IMR-90 (cell line): ENCODE data around the gene POU2F1. TPM values are rescaled to one million over a fixed set of nuclear protein-coding genes. Genes with fewer than 3 reads are reported as not detected.

Source experiments
- ATAC-seq: fragments of 200-7000 bp; cut with Tn5 transposase; 2 replicates; pipeline ENCODE4 v1.9.1; 2020; ENCODE audit warnings: low read depth, mild to moderate bottlenecking, moderate library complexity
- BruUV-seq: library from RNA; stranded (reverse); fragments of 400-500 nt; replicated peaks from 2 replicates; lab custom pipeline; 2021; lab: Mats Ljungman, UMichigan
- CTCF ChIA-PET: fragments of 300-600 bp; formaldehyde crosslinking; extraction: SDS; loops from one replicate; lab custom pipeline; 2021; ENCODE audit warnings: antibody characterized with exemption; lab: Yijun Ruan, JAX
- POLR2A ChIA-PET: fragments of 300-600 bp; sonication (Branson Sonifier 250); formaldehyde crosslinking; loops from one replicate; lab custom pipeline; 2022; ENCODE audit warnings: antibody characterized with exemption; ENCODE audit not compliant: unreplicated experiment; lab: Charles Lee
- DNase-seq: peaks from one replicate; pipeline ENCODE4 v3.0.0; 2013
- H2AFZ ChIP-seq: replicated peaks from 2 replicates; pipeline ENCODE3; 2013; ENCODE audit warnings: low read length, mild to moderate bottlenecking; ENCODE audit not compliant: poor library complexity
- H2AK5ac ChIP-seq: 2 replicates; pipeline ENCODE4 v1.6.1; 2013; ENCODE audit warnings: low read depth, low read length, inconsistent platforms
- H2AK9ac ChIP-seq: replicated peaks from 2 replicates; pipeline ENCODE3; 2013; ENCODE audit warnings: mild to moderate bottlenecking, low read depth, low read length, moderate library complexity; ENCODE audit not compliant: poor library complexity
- H2BK120ac ChIP-seq: 2 replicates; pipeline ENCODE4 v1.6.1; 2013; ENCODE audit warnings: low read depth, low read length, inconsistent platforms
- H2BK15ac ChIP-seq: 3 replicates; pipeline ENCODE4 v1.6.1; 2013; ENCODE audit warnings: low read depth, low read length, inconsistent platforms
- H2BK20ac ChIP-seq: 2 replicates; pipeline ENCODE4 v1.6.1; 2013; ENCODE audit warnings: low read depth, mild to moderate bottlenecking, inconsistent platforms, low read length, moderate library complexity
- H2BK5ac ChIP-seq: 2 replicates; pipeline ENCODE4 v1.6.1; 2013; ENCODE audit warnings: mild to moderate bottlenecking, low read depth, low read length, inconsistent platforms; ENCODE audit not compliant: poor library complexity, severe bottlenecking
- H3K14ac ChIP-seq: replicated peaks from 2 replicates; pipeline ENCODE4 v1.6.1; 2013; ENCODE audit warnings: low read depth, low read length, inconsistent platforms
- H3K18ac ChIP-seq: 2 replicates; pipeline ENCODE4 v1.6.1; 2013; ENCODE audit warnings: low read depth, low read length, control low read depth
- H3K23ac ChIP-seq: 2 replicates; pipeline ENCODE4 v1.6.1; 2013; ENCODE audit warnings: low read depth, low read length, inconsistent platforms
- H3K27ac ChIP-seq: 2 replicates; pipeline ENCODE4 v1.5.1; 2013; ENCODE audit warnings: mild to moderate bottlenecking, control low read depth, low read length; ENCODE audit not compliant: insufficient read depth
- H3K27me3 ChIP-seq: 2 replicates; pipeline ENCODE4 v1.6.1; 2013; ENCODE audit warnings: low read length; ENCODE audit not compliant: control insufficient read depth, insufficient read depth
- H3K36me3 ChIP-seq: 2 replicates; pipeline ENCODE4 v1.6.1; 2013; ENCODE audit warnings: low read length, mixed read lengths; ENCODE audit not compliant: control insufficient read depth, insufficient read depth
- H3K4ac ChIP-seq: 2 replicates; pipeline ENCODE4 v1.6.1; 2013; ENCODE audit warnings: low read depth, low read length, inconsistent platforms
- H3K4me1 ChIP-seq: 2 replicates; pipeline ENCODE4 v1.6.1; 2013; ENCODE audit warnings: low read length, mixed read lengths; ENCODE audit not compliant: control insufficient read depth, insufficient read depth
- H3K4me2 ChIP-seq: 2 replicates; pipeline ENCODE4 v1.6.1; 2013; ENCODE audit warnings: low read depth, mild to moderate bottlenecking, control low read depth, low read length, moderate library complexity
- H3K4me3 ChIP-seq: 2 replicates; pipeline ENCODE4 v1.5.1; 2013; ENCODE audit warnings: low read depth, mild to moderate bottlenecking, control low read depth, low read length, moderate library complexity; ENCODE audit not compliant: insufficient read depth
- H3K56ac ChIP-seq: 2 replicates; pipeline ENCODE4 v1.6.1; 2013; ENCODE audit warnings: low read length, inconsistent platforms; ENCODE audit not compliant: insufficient read depth; ENCODE audit errors: extremely low read depth
- H3K79me1 ChIP-seq, 2 experiments: 2 replicates each; pipeline ENCODE4 v1.6.1; 2013; ENCODE audit warnings: low read length in 2 of 2, inconsistent platforms in 1 of 2, low read depth in 1 of 2
- H3K9ac ChIP-seq: 2 replicates; pipeline ENCODE4 v1.6.1; 2013; ENCODE audit warnings: low read depth, low read length, control low read depth
- H3K9me1 ChIP-seq: 2 replicates; pipeline ENCODE4 v1.6.1; 2013; ENCODE audit warnings: low read length, inconsistent platforms; ENCODE audit not compliant: insufficient read depth
- H3K9me3 ChIP-seq: 2 replicates; pipeline ENCODE4 v1.6.1; 2013; ENCODE audit warnings: low read length; ENCODE audit not compliant: control insufficient read depth, insufficient read depth
- H4K20me1 ChIP-seq: 2 replicates; pipeline ENCODE4 v1.6.1; 2013; ENCODE audit warnings: low read length, inconsistent platforms; ENCODE audit not compliant: insufficient read depth
- H4K5ac ChIP-seq: 2 replicates; pipeline ENCODE4 v1.6.1; 2013; ENCODE audit warnings: mild to moderate bottlenecking, low read depth, low read length, control low read depth
- H4K8ac ChIP-seq, 2 experiments: 2 replicates each; pipeline ENCODE4 v1.6.1; 2013; ENCODE audit warnings: low read depth in 2 of 2, low read length in 2 of 2, control low read depth in 1 of 2, inconsistent platforms in 1 of 2
- H4K91ac ChIP-seq: 2 replicates; pipeline ENCODE4 v1.6.1; 2013; ENCODE audit warnings: low read depth, low read length, inconsistent platforms; ENCODE audit not compliant: insufficient read depth
- RCOR1 ChIP-seq: IDR thresholded peaks from 2 replicates; pipeline ENCODE4 v1.6.1; 2012; ENCODE audit warnings: mild to moderate bottlenecking, low read length, improper control_type of control experiment; ENCODE audit not compliant: insufficient replicate concordance
- WGBS, 2 experiments: methylation state at CpG; one replicate each; pipeline versions ENCODE4 v1.1.5 to v1.1.7; 2013; ENCODE audit warnings: missing lambda C conversion rate in 2 of 2; ENCODE audit not compliant: insufficient read length in 1 of 2; ENCODE audit errors: extremely low coverage in 2 of 2; 5-methylcytosine and 5-hydroxymethylcytosine counted together
- dilution Hi-C: fragments of 300-500 bp; cut with HindIII; formaldehyde crosslinking; loops from one replicate; pipeline ENCODE4 v1.14.3; 2018; ENCODE audit warnings: low sequenced_read_pairs; ENCODE audit not compliant: unreplicated experiment
- in situ Hi-C: fragments of 300-500 bp; cut with MboI; formaldehyde crosslinking; loops from 3 replicates; pipeline ENCODE4 v1.14.3; 2019; ENCODE audit warnings: low sequenced_read_pairs, inconsistent platforms, mixed read lengths
- intact Hi-C: fragments of 100-400 bp; cut with micrococcal nuclease; formaldehyde crosslinking; loops from 2 replicates; pipeline ENCODE4 v1.10.0; 2022
- polyA plus RNA-seq, 3 experiments: library from polyadenylated mRNA; depleted of rRNA; stranded (reverse); fragments of >200 nt; gene quantifications; 2 replicates each; pipeline ENCODE4 v1.2.3, GENCODE V29; 2012; ENCODE audit warnings: low replicate concordance in 1 of 3
- total RNA-seq: library from RNA; depleted of rRNA; stranded (reverse); fragments of >200 nt; gene quantifications from 2 replicates; pipeline ENCODE4 v1.2.3, GENCODE V29; 2012
- TF ChIP-seq, protein P1 (sequence below): fragments of 150-350 bp; IDR thresholded peaks from 2 replicates; pipeline ENCODE4 v1.6.1; 2016; ENCODE audit warnings: low read depth, mild to moderate bottlenecking, low read length, moderate library complexity, borderline replicate concordance
- TF ChIP-seq, protein P2 (sequence below): fragments of 150-350 bp; IDR thresholded peaks from 2 replicates; pipeline ENCODE4 v1.6.1; 2017; ENCODE audit warnings: mild to moderate bottlenecking, antibody characterized with exemption, low read length, low read depth

POU2F1 gene
- total and polyA plus RNA-seq, 2 of the 4 experiments (the other 2 are of a cell fraction) = 1.2 to 3.4 TPM

DNA sequence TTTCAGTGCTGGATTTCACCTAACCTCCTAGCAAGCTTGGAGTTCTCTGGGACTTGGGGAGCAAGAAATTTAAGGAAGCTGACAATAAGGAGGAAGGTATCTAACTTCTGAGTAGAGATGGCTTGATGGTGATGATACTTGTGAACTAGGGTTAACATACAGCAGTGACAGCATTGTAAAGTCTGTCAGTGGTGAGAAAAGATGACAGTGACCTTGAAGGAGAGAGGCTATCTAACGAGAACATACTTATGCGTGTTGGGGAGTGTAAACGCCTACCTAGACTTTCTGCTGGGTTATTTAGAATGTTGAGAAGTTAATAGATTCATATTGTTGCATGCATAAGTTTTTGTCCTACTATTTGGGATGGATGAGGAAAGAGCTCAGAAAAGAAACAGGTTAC lies 16.3 kb downstream of the POU2F1 start:
- H3K4me3 ChIP-seq = no peak overlapping the region
- TF ChIP-seq RCOR1 = no peak
- TF ChIP-seq, protein P1, sequence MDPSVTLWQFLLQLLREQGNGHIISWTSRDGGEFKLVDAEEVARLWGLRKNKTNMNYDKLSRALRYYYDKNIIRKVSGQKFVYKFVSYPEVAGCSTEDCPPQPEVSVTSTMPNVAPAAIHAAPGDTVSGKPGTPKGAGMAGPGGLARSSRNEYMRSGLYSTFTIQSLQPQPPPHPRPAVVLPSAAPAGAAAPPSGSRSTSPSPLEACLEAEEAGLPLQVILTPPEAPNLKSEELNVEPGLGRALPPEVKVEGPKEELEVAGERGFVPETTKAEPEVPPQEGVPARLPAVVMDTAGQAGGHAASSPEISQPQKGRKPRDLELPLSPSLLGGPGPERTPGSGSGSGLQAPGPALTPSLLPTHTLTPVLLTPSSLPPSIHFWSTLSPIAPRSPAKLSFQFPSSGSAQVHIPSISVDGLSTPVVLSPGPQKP = no peak
- TF ChIP-seq, protein P2, sequence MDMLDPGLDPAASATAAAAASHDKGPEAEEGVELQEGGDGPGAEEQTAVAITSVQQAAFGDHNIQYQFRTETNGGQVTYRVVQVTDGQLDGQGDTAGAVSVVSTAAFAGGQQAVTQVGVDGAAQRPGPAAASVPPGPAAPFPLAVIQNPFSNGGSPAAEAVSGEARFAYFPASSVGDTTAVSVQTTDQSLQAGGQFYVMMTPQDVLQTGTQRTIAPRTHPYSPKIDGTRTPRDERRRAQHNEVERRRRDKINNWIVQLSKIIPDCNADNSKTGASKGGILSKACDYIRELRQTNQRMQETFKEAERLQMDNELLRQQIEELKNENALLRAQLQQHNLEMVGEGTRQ = no peak

More for the DNA sequence above, 16.3 kb downstream of the POU2F1 start:
- BruUV-seq = no TSS peak
- intact Hi-C loops = no loop called here
- H3K18ac ChIP-seq = no peak overlapping the region
- CTCF ChIA-PET = no interaction called here
- no peak overlapping the region for H3K23ac ChIP-seq
- dilution Hi-C loops = no loop called here
- H2AK9ac ChIP-seq = no peak overlapping the region
- H3K56ac ChIP-seq = no peak overlapping the region
- no peak overlapping the region for H2BK5ac ChIP-seq
- no peaks in the 10 kb centered on the region for H3K9me3 ChIP-seq
- no peak overlapping the region for H3K9ac ChIP-seq
- no peak overlapping the region for H3K14ac ChIP-seq
- no peaks in the 10 kb centered on the region; the same call in 1 of the 2 replicates for H3K9me1 ChIP-seq
- POLR2A ChIA-PET = no interaction called here
- H2AFZ ChIP-seq = no peak overlapping the region
- DNase-seq = no peak
- H3K79me1 ChIP-seq = peaks cover 16 to 21% of the 10 kb centered on the region in 2 experiments; a peak in 3 of 4 replicates
- no peaks in the 10 kb centered on the region for H3K27me3 ChIP-seq
- no peak overlapping the region for H3K27ac ChIP-seq
- in situ Hi-C loops = no loop called here
- no peak overlapping the region for H3K4ac ChIP-seq
- H3K36me3 ChIP-seq = no peaks in the 10 kb centered on the region
- no peak overlapping the region for H4K5ac ChIP-seq
- no peaks in the 10 kb centered on the region for H3K4me1 ChIP-seq
- no peak overlapping the region for H4K8ac ChIP-seq
- no peak overlapping the region for H2AK5ac ChIP-seq
- no peak overlapping the region for H3K4me2 ChIP-seq
- no peak for ATAC-seq
- no peaks in the 10 kb centered on the region; the same call in 1 of the 2 replicates for H4K20me1 ChIP-seq
- 97% methylated on average over 3 of the region's 3 CpGs; no CpG with 5 or more reads in 1 of the 2 experiments for WGBS, 2 experiments
- H2BK120ac ChIP-seq = no peak overlapping the region
- H2BK15ac ChIP-seq = no peak overlapping the region
- H2BK20ac ChIP-seq = no peak overlapping the region
- no peak overlapping the region for H4K91ac ChIP-seq
